Stimulated activated CD4-positive, alpha-beta T cell treated with anti-CD3 and anti-CD28 coated beads, Interleukin-1b, Interleukin-23, amount 100 ng/mL, for 24 hours (primary cell): Measurements from ENCODE around the gene TKTL1.
"Not testable (repeated sequence)": the region's sequence is repeated elsewhere in the genome, so short reads cannot be mapped to it uniquely, and the experiment has no call there.

Experiments used
- DNase-seq, 4 experiments: peaks; one replicate each; pipeline ENCODE4 v3.0.0-alpha.2; 2020; ENCODE audit warnings: low read depth in 4 of 4, low spot score in 1 of 4

The TKTL1 gene

GRCh38 chrX:154309041-154309775 is 13.6 kb downstream of the TKTL1 start:
- DNase-seq = no peak

GRCh38 chrX:154310616-154311536 is 15.3 kb downstream of the TKTL1 start:
- no peak for DNase-seq

- no peak for DNase-seq
Measured at GRCh38 chrX:154312116-154312515, 16.5 kb downstream of the TKTL1 start.

GRCh38 chrX:154313147-154313546 is 17.6 kb downstream of the TKTL1 start:
- peak in 1 of 4 experiments; percentile 15 for DNase-seq

- no peak for DNase-seq
Measured at GRCh38 chrX:154315416-154315815, 19.8 kb downstream of the TKTL1 start.

GRCh38 chrX:154317391-154317995 is 21.9 kb downstream of the TKTL1 start:
- no peak for DNase-seq

- no peak for DNase-seq
Measured at GRCh38 chrX:154320406-154320805, 24.8 kb downstream of the TKTL1 start.

- no peak for DNase-seq
Measured at GRCh38 chrX:154321152-154321551, 25.6 kb downstream of the TKTL1 start.

- DNase-seq = no peak
Measured at GRCh38 chrX:154321594-154321993, 26.0 kb downstream of the TKTL1 start.

- DNase-seq = no peak
Measured at GRCh38 chrX:154322890-154323289, 27.3 kb downstream of the TKTL1 start.

GRCh38 chrX:154323537-154323936 is 27.9 kb downstream of the TKTL1 start:
- DNase-seq = no peak

GRCh38 chrX:154325541-154325940 is 29.9 kb downstream of the TKTL1 start:
- no peak for DNase-seq

GRCh38 chrX:154327038-154327820 is 31.6 kb downstream of the TKTL1 start:
- DNase-seq = no peak

- DNase-seq = no peak
Measured at GRCh38 chrX:154328646-154329045, 33.1 kb downstream of the TKTL1 start.

GRCh38 chrX:154329294-154329693 is 33.7 kb downstream of the TKTL1 start:
- no peak for DNase-seq

- no peak for DNase-seq
Measured at GRCh38 chrX:154332561-154332960, 37.0 kb downstream of the TKTL1 start.

GRCh38 chrX:154333116-154333515 is 37.5 kb downstream of the TKTL1 start:
- DNase-seq = no peak

- DNase-seq = no peak
Measured at GRCh38 chrX:154333837-154334271, 38.3 kb downstream of the TKTL1 start.

- DNase-seq = no peak
Measured at GRCh38 chrX:154334496-154334895, 38.9 kb downstream of the TKTL1 start.

- DNase-seq = not testable (repeated sequence)
Measured at GRCh38 chrX:154341399-154342298, 46.1 kb downstream of the TKTL1 start.
